D341Med (cell line): ENCODE measurements around the gene DGKZ.
A peak's percentile ranks its signal among the peaks of the same experiment; 100 is the strongest.

Experiments used
- DNase-seq: peaks from one replicate; pipeline ENCODE4 v3.0.0; 2012; ENCODE audit warnings: low spot score

The DGKZ gene

GRCh38 chr11:46393759-46394158 is 46.5 kb downstream of the DGKZ start:
- DNase-seq = no peak

DNA sequence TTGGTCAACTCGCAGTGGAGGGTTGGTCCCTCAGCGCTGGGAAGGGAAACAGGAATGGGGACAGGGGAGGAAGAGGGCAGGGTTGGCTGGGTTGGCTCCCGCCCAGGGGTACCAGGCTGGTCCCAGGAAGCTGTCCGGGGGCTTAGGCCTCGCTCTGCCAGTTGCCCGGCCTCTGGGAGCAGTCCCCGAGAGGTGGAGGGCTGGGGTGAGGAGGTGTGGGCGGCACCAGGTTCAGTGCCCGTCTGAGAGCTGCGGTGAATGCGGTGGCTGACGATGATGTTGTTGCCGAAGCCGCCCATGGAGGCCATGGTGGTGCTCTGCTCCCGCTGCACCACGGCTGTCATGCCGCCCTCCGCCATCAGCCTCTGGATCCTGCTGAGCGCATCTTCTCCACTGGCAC is 50.3 kb downstream of the DGKZ start:
- no peak for DNase-seq

DNA sequence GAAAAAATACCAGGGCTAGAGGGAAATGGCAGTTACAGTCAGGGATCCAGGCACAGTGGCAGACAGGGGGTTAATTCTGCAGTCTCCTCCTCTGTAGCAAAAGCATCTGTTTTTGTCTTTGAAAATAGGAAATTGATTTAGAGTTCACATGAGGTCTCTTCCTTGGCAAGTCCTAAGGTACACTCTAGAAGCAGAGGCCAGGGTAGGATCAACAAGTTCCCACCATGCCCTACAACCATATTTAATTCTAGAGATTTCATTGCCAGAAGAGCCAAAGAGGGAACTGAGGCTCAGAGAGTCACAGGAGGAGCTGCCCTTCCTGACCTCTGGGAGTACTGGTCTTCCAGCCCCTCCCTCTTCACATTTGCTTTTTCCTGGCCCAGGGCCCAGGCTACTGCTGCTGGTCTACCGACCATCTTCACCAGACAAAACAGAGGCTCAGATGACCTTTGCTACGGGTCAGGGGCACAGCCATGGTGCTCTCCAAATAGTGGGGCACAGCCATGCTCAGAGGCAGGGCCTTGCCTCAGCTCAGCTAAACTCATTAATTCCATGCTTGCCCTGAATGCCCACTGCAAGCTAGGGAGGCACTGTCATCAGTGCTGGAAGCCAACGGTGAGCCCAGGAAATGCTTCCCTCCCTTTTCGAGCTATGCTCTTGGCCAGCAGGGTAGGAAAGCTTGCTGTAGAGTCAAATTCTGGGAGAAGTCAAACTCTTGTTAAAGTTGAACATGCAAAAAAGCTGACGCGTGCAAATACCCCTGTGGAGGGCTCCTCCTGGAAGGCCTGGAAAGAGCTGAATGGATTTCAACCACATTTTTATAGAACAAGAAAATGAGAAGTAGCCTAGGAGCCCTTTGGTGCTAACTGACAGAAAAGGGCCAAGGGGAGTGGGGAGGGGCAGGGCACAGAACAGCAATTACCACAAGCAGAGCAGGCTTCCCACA is 56.0 kb downstream of the DGKZ start:
- no peak for DNase-seq

- no peak for DNase-seq
Observed at GRCh38 chr11:46404476-46405017, 57.3 kb downstream of the DGKZ start.

- no peak for DNase-seq
Observed at GRCh38 chr11:46407635-46408034, 60.4 kb downstream of the DGKZ start.

GRCh38 chr11:46408407-46408986 is 61.2 kb downstream of the DGKZ start:
- DNase-seq = no peak

- DNase-seq = peak; percentile 81
Observed at GRCh38 chr11:46410021-46410420, 62.8 kb downstream of the DGKZ start.

- no peak for DNase-seq
Observed at GRCh38 chr11:46413760-46414465, 66.7 kb downstream of the DGKZ start.

DNA sequence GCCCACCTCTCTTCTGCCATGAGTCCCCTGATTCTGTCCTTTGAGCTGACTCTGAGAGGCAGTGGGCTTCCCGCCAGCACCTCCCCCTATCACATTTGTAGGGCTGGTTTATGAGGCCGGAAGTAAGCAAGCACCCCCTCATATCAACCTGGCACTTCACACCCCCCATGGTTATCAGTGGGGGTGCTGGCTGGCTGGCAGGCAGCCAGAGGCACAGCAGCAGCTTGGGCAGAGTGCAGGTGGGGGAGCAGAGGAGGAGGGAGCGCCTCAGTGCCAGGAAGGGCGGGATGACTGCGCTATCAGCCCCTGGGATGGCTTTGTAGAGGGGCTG is 67.2 kb downstream of the DGKZ start:
- no peak for DNase-seq

- DNase-seq = peak; percentile 59
Observed at GRCh38 chr11:46414879-46415278, 67.6 kb downstream of the DGKZ start.

- no peak for DNase-seq
Observed at GRCh38 chr11:46417711-46418110, 70.4 kb downstream of the DGKZ start.

DNA sequence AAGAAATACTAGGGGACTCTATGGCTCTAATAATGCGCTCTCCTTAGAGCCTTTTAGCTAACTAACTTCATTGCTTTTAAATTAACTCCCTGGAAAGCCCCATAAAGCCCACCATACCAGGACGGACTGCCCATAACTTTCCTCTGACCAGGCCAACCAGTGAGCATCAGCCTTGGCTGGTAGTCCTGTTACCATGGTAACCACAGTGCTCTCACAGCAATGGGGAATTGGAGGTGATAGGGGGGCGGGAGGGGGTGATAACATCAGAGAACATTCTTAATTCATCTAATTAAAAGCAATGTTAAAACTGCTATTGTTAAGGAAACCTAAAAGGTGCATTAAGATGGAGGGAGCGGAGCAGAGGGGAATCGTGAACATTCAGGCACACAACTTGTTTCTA is 71.5 kb downstream of the DGKZ start:
- no peak for DNase-seq

GRCh38 chr11:46420513-46420912 is 73.2 kb downstream of the DGKZ start:
- no peak for DNase-seq

- peak; percentile 76 for DNase-seq
Observed at GRCh38 chr11:46421257-46421880, 74.1 kb downstream of the DGKZ start.

- DNase-seq = no peak
Observed at GRCh38 chr11:46422588-46422987, 75.3 kb downstream of the DGKZ start.

- DNase-seq = no peak
Observed at GRCh38 chr11:46426233-46426991, 79.1 kb downstream of the DGKZ start.

DNA sequence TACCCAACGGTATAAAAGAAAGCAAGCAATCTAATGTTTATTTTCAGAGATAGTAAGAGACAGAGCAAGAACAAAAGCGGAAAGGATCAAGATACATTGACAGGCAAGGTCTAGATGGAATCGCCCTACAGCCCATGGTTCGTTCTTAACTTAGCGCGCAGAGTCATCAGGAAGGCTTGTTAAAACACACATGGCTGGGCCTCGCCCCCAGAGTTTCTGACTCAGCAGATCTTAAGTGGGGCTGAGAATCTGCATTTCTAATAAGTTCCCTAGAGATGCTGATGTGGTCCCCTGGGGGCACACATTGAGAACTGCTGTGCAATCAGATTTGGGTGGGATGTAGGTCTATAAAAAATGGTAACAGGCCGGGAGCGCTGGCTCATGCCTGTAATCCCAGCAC is 80.1 kb downstream of the DGKZ start:
- DNase-seq = no peak

GRCh38 chr11:46429717-46430116 is 82.5 kb downstream of the DGKZ start:
- no peak for DNase-seq
